ENCODE results near the gene YIPF3. TPM values are rescaled to one million over a fixed set of nuclear protein-coding genes. Genes with fewer than 3 reads are reported as not detected.

Gene YIPF3
- total and polyA plus RNA-seq, 2 experiments from 2014 or later = 190 to 252 TPM

DNA sequence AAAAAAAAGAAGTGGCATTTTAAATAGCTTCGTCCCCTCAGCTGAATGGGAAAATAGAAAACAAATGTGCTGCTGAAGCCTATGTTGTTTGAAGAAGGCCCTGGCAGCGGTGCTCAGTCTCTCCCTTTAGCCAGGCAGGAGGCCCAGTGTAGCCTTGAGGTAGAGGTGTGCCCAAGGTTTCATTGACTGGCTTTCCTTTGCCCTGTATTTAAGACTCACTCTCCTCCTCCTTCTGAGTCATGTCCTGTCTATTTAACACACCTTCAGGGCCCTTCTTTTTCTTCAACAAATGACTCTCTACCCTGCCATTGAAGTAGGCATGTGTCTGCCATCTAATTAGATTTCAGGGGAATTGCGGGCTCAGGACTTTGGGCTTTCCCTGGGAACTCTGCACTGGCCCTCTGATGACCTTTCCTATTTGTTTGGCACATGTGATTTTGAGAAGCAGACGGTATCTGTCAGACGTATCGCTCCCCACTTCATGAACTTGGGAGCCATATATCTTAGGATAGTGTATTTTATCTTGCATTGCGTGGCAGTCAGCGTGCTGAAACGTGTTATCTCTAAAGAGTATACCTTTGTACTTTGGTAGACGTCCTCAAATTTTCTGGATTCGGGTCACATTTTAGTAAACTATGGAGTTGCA, 35.0 kb downstream of the YIPF3 start:
- Histone ChIP-seq H3K4me2 (ENCODE audit: unreplicated experiment) (no peak overlapping the region), H3K9me2 (ENCODE audit: insufficient read depth) (no peaks in the 10 kb centered on the region), H3K9me3 (ENCODE audit: low read depth) (no peaks in the 10 kb centered on the region), H2AFZ (no peak overlapping the region), H3K4me3 (no peak overlapping the region), H3K27me3 (replicated peaks; ENCODE audit: insufficient read depth) (no peaks in the 10 kb centered on the region), H3K79me2 (ENCODE audit: insufficient read depth) (no peaks in the 10 kb centered on the region; the same call in none of the 2 replicates), H4K20me1 (ENCODE audit: insufficient read depth) (no peaks in the 10 kb centered on the region), H3F3A (ENCODE audit: insufficient read depth) (peaks cover 4% of the 10 kb centered on the region; the same call in 1 of the 2 replicates), H3K9ac (no peak overlapping the region), H3K27ac (no peak overlapping the region), H3K4me1 (ENCODE audit: insufficient read depth) (peaks cover 10% of the 10 kb centered on the region), H3K36me3 (ENCODE audit: low read depth) (no peaks in the 10 kb centered on the region)
- 93% methylated on average over 11 of the region's 11 CpGs for WGBS, 2 experiments (ENCODE audit: low coverage in 1 of 2, low lambda C conversion rate in 2 of 2, missing lambda C conversion rate in 2 of 2)
- TF ChIP-seq EZH2phosphoT487 (IDR thresholded peaks at IDR 0.05; ENCODE audit: insufficient read depth, low read depth) (no peak), EZH2 (IDR thresholded peaks at IDR 0.05; ENCODE audit: insufficient read depth, poor library complexity, severe bottlenecking) (no peak)
- in situ Hi-C loops (cut with MboI) = no loop called here
- DNase-seq = no peak

DNA sequence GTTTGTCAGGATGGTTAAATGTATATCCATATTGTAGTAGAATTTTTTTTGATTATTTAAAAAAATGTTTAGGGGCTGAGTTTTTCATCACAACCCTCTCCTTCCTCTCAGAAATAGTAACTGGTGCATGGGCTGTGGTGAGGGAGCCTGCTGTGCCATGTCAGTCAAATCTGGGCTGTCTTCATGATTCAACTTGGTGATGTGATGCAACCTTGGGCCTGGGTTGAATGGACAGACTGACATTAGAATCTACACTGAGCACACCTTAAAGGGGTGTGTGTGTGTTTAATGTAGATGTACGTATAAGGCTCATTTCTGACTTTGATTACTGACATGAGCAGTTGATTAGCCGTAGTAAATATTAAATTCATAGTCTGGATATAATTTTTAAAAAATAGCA, 35.7 kb downstream of the YIPF3 start:
- Histone ChIP-seq H4K20me1 (ENCODE audit: insufficient read depth) (no peaks in the 10 kb centered on the region), H2AFZ (no peak overlapping the region), H3K36me3 (ENCODE audit: low read depth) (no peaks in the 10 kb centered on the region), H3K79me2 (ENCODE audit: insufficient read depth) (no peaks in the 10 kb centered on the region; the same call in none of the 2 replicates), H3F3A (ENCODE audit: insufficient read depth) (peaks cover 7% of the 10 kb centered on the region; the same call in 1 of the 2 replicates), H3K9ac (no peak overlapping the region), H3K9me3 (ENCODE audit: low read depth) (no peaks in the 10 kb centered on the region), H3K27me3 (replicated peaks; ENCODE audit: insufficient read depth) (no peaks in the 10 kb centered on the region), H3K4me1 (ENCODE audit: insufficient read depth) (peaks cover 10% of the 10 kb centered on the region), H3K9me2 (ENCODE audit: insufficient read depth) (no peaks in the 10 kb centered on the region), H3K4me2 (ENCODE audit: unreplicated experiment) (peak overlapping the region; percentile 17), H3K4me3 (no peak overlapping the region), H3K27ac (no peak overlapping the region)
- TF ChIP-seq EZH2 (IDR thresholded peaks at IDR 0.05; ENCODE audit: insufficient read depth, poor library complexity, severe bottlenecking) (no peak), EZH2phosphoT487 (IDR thresholded peaks at IDR 0.05; ENCODE audit: insufficient read depth, low read depth) (no peak)
- 81 to 91% methylated on average over 2 of the region's 2 CpGs for WGBS, 2 experiments (ENCODE audit: low coverage in 1 of 2, low lambda C conversion rate in 2 of 2, missing lambda C conversion rate in 2 of 2)
- in situ Hi-C loops (cut with MboI) = no loop called here
- no peak for DNase-seq

DNA sequence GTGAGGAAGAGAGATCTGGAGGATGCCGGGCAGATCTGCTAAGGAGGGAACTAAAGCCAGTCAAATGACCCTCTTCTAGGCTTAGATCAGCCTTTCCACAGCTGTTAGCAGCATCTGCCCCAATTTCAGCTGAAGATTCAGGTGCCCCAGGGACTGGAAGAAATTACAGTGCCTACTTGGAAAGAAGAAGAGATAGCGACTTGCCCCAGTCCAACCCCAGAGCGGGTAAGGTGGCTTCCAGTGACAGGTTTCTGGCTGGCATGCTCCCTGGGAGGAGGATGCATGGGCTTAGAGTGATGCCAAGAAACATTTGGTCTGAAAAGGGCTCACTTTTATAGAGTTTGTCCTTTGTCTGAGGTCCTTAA, 38.7 kb downstream of the YIPF3 start:
- Histone ChIP-seq H4K20me1 (ENCODE audit: insufficient read depth) (no peaks in the 10 kb centered on the region), H3K27me3 (replicated peaks; ENCODE audit: insufficient read depth) (no peaks in the 10 kb centered on the region), H3K9me2 (ENCODE audit: insufficient read depth) (no peaks in the 10 kb centered on the region), H3K4me2 (ENCODE audit: unreplicated experiment) (peak overlapping the region; percentile 89), H3K27ac (peak overlapping the region; percentile 45), H3K9me3 (ENCODE audit: low read depth) (no peaks in the 10 kb centered on the region), H3K36me3 (ENCODE audit: low read depth) (no peaks in the 10 kb centered on the region), H3K4me1 (ENCODE audit: insufficient read depth) (peaks cover 10% of the 10 kb centered on the region), H3F3A (ENCODE audit: insufficient read depth) (peaks cover 7% of the 10 kb centered on the region; the same call in 1 of the 2 replicates), H3K79me2 (ENCODE audit: insufficient read depth) (no peaks in the 10 kb centered on the region; the same call in none of the 2 replicates), H3K9ac (peak overlapping the region; percentile 96), H2AFZ (peak overlapping the region; percentile 94), H3K4me3 (peak overlapping the region; percentile 93)
- in situ Hi-C loops (cut with MboI) = no loop called here
- TF ChIP-seq EZH2 (IDR thresholded peaks at IDR 0.05; ENCODE audit: insufficient read depth, poor library complexity, severe bottlenecking) = no peak
- no peak for TF ChIP-seq EZH2phosphoT487 (IDR thresholded peaks at IDR 0.05; ENCODE audit: insufficient read depth, low read depth)
- DNase-seq = peak; percentile 43
- 14 to 15% methylated on average over 3 of the region's 3 CpGs for WGBS, 2 experiments (ENCODE audit: low coverage in 1 of 2, low lambda C conversion rate in 2 of 2, missing lambda C conversion rate in 2 of 2)

DNA sequence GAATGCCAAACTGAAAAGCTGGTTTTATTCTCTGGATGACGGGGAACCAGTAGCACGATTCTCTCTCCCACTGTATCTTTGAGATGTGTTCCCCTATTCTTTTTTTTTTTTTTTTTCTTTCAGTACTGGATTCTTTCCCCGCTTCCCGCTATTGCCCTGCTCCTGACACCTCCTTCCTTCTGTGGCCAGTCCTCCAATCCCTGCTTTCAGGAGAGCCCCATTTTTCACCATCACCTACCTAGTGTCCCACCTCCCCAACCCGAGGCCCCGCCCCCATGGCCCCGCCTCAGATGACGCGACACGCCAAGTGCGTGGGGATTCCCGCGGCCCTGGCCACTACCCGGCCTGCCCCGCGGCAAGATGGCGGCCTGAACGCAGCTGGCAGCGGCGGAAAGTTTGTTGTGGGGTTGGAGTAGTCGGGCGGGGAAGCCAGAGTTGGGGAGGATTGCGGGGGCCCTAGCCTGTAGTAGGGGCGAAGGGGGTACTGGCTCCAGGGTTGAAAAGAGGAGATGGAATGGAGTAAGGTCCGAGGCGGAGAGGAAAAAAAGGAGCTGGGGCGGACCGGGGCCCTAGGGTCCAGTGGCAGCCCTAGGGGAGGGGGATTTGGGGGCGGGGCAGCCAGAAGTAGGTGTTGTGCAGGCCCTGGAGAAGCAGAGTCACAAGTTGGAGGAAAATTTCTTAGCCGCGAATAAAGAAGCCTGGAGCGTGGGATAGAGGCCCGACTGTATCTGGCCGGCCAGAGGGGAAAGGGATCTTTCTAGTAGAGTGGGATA, 39.3 kb downstream of the YIPF3 start, which contains the start of gene TJAP1:
Gene TJAP1 (plus strand): TSS at position 336 of the 773 bp plus-strand sequence. CDS start 21,432 bp downstream, outside the sequence.
- Histone ChIP-seq H3K4me2 (ENCODE audit: unreplicated experiment) (peak within 1 kb of the TSS; percentile 89), H3K9ac (peak within 1 kb of the TSS; percentile 96), H3K4me1 (ENCODE audit: insufficient read depth) (peaks cover 10% of the 10 kb centered on the region), H4K20me1 (ENCODE audit: insufficient read depth) (no peaks in the 10 kb centered on the region), H3K36me3 (ENCODE audit: low read depth) (no peaks in the 10 kb centered on the region), H3K9me3 (ENCODE audit: low read depth) (no peaks in the 10 kb centered on the region), H2AFZ (peak within 1 kb of the TSS; percentile 94), H3K79me2 (ENCODE audit: insufficient read depth) (no peaks in the 10 kb centered on the region; the same call in none of the 2 replicates), H3K4me3 (peak within 1 kb of the TSS; percentile 93), H3F3A (ENCODE audit: insufficient read depth) (peaks cover 7% of the 10 kb centered on the region; the same call in 1 of the 2 replicates), H3K9me2 (ENCODE audit: insufficient read depth) (no peaks in the 10 kb centered on the region), H3K27ac (peak within 1 kb of the TSS; percentile 45), H3K27me3 (replicated peaks; ENCODE audit: insufficient read depth) (no peaks in the 10 kb centered on the region)
- in situ Hi-C loops (cut with MboI) = no loop called here
- peak; percentile 92 for DNase-seq
- 3% methylated on average over 24 to 34 of the region's 34 CpGs for WGBS, 2 experiments (ENCODE audit: low coverage in 1 of 2, low lambda C conversion rate in 2 of 2, missing lambda C conversion rate in 2 of 2)
- TF ChIP-seq EZH2phosphoT487 (IDR thresholded peaks at IDR 0.05; ENCODE audit: insufficient read depth, low read depth) = no peak
- no peak for TF ChIP-seq EZH2 (IDR thresholded peaks at IDR 0.05; ENCODE audit: insufficient read depth, poor library complexity, severe bottlenecking)
